Panc1 (cell line): ENCODE results near the gene BEX3. TPM values are rescaled to one million over a fixed set of nuclear protein-coding genes. Genes with fewer than 3 reads are reported as not detected.

Experiments used
- ATAC-seq: fragments of 200-7000 bp; cut with Tn5 transposase; 2 replicates; pipeline ENCODE4 v1.9.1; 2020; ENCODE audit warnings: mild to moderate bottlenecking, moderate library complexity
- BruUV-seq: library from RNA; stranded (reverse); fragments of 400-500 nt; replicated peaks from 2 replicates; lab custom pipeline; 2021; lab: Mats Ljungman, UMichigan
- CTCF ChIA-PET: fragments of 300-600 bp; sonication (Branson Sonifier 250); formaldehyde crosslinking; loops from one replicate; lab custom pipeline; 2022; ENCODE audit warnings: antibody characterized with exemption; lab: Charles Lee
- POLR2A ChIA-PET: fragments of 300-600 bp; sonication (Branson Sonifier 250); formaldehyde crosslinking; loops from one replicate; lab custom pipeline; 2022; ENCODE audit warnings: antibody characterized with exemption; lab: Charles Lee
- DNase-seq: peaks from one replicate; pipeline ENCODE4 v3.0.0-alpha.2; 2010; ENCODE audit warnings: low read depth, low spot score
- H3K27ac ChIP-seq: 2 replicates; pipeline ENCODE4 v1.5.1; 2011; ENCODE audit warnings: mild to moderate bottlenecking, low read length, inconsistent platforms
- H3K27me3 ChIP-seq: fragments of 200-500 bp; sonication (Bioruptor generic); 2 replicates; pipeline ENCODE4 v1.6.0; 2014; ENCODE audit warnings: low read length, inconsistent platforms; ENCODE audit not compliant: control insufficient read depth, insufficient read depth
- H3K36me3 ChIP-seq: fragments of 200-500 bp; sonication (Bioruptor generic); 2 replicates; pipeline ENCODE4 v1.5.1; 2014; ENCODE audit warnings: inconsistent platforms, mild to moderate bottlenecking, low read length, moderate library complexity; ENCODE audit not compliant: control insufficient read depth, insufficient read depth
- H3K4me1 ChIP-seq: 2 replicates; pipeline ENCODE4 v1.5.1; 2011; ENCODE audit warnings: inconsistent platforms, mild to moderate bottlenecking, low read length, moderate library complexity; ENCODE audit not compliant: control insufficient read depth, insufficient read depth
- H3K4me3 ChIP-seq, 2 experiments: 2 replicates each; pipeline ENCODE4 v1.5.1; 2011 to 2012; ENCODE audit warnings: low read depth in 2 of 2, low read length in 2 of 2, mild to moderate bottlenecking in 2 of 2, inconsistent platforms in 1 of 2, moderate library complexity in 1 of 2
- H3K9me3 ChIP-seq: fragments of 200-500 bp; sonication (Bioruptor generic); 2 replicates; pipeline ENCODE4 v1.5.1; 2014; ENCODE audit warnings: low read depth, mild to moderate bottlenecking, inconsistent platforms, low read length, moderate library complexity; ENCODE audit not compliant: control insufficient read depth, insufficient read depth
- CTCF ChIP-seq: fragments of 450-650 bp; IDR thresholded peaks from 2 replicates; pipeline ENCODE4 v1.5.1; 2017; ENCODE audit warnings: mild to moderate bottlenecking
- POLR2AphosphoS5 ChIP-seq: IDR thresholded peaks from 2 replicates; pipeline ENCODE4 v1.6.1; 2012; ENCODE audit warnings: mild to moderate bottlenecking, low read depth, low read length, moderate library complexity
- REST ChIP-seq, 2 experiments: IDR thresholded peaks; 2 replicates each; pipeline ENCODE4 v1.6.1; 2011 to 2012; ENCODE audit warnings: low read depth in 2 of 2, control low read depth in 1 of 2, low read length in 1 of 2, mild to moderate bottlenecking in 1 of 2, moderate library complexity in 1 of 2; ENCODE audit not compliant: insufficient read depth in 1 of 2
- SIN3A ChIP-seq: IDR thresholded peaks from 2 replicates; pipeline ENCODE4 v1.6.1; 2012; ENCODE audit warnings: low read depth, mild to moderate bottlenecking, low read length, moderate library complexity, borderline replicate concordance; ENCODE audit not compliant: insufficient read depth
- TCF7L2 ChIP-seq: IDR thresholded peaks from 2 replicates; pipeline ENCODE4 v1.6.1; 2011; ENCODE audit warnings: mild to moderate bottlenecking, low read depth, low read length, inconsistent platforms
- in situ Hi-C: cut with HindIII; loops from 2 replicates; pipeline ENCODE4 v1.10.0; 2016; ENCODE audit warnings: low sequenced_read_pairs, low pct_unique_long_range_greater_than_20kb
- intact Hi-C: fragments of 100-400 bp; cut with micrococcal nuclease; formaldehyde crosslinking; loops from one replicate; pipeline ENCODE4 v1.10.0; 2022; ENCODE audit not compliant: unreplicated experiment
- total RNA-seq: library from RNA; stranded (reverse); gene quantifications from one replicate; pipeline ENCODE4 v1.2.1, GENCODE V29; 2021; ENCODE audit not compliant: unreplicated experiment

Gene BEX3
- total RNA-seq, 1 experiment from 2014 or later: 59.3 TPM

- TF ChIP-seq CTCF (no peak), POLR2AphosphoS5 (no peak), TCF7L2 (no peak), SIN3A (no peak), REST (IDR thresholded peaks at IDR 0.05; ENCODE audit: insufficient read depth in 1 of 2, low read depth in 2 of 2, low read length in 1 of 2) (no peak)
- no peaks in the 10 kb centered on the region for H3K4me1 ChIP-seq
- BruUV-seq: no TSS peak
- ChIA-PET POLR2A (no interaction called here), CTCF (no interaction called here)
- intact Hi-C loops: no loop called here
- in situ Hi-C loops: no loop called here
- no peak overlapping the region for H3K27ac ChIP-seq
- no peak for ATAC-seq
- H3K9me3 ChIP-seq: no peaks in the 10 kb centered on the region
- H3K4me3 ChIP-seq: no peak overlapping the region
- H3K36me3 ChIP-seq: no peaks in the 10 kb centered on the region
- H3K27me3 ChIP-seq: no peaks in the 10 kb centered on the region
- no peak for DNase-seq
Measured at GRCh38 chrX:103418811-103419340, 42.5 kb downstream of the BEX3 start.

- in situ Hi-C loops: no loop called here
- ATAC-seq (no peak), DNase-seq (no peak)
- H3K27me3 ChIP-seq: no peaks in the 10 kb centered on the region
- H3K36me3 ChIP-seq: no peaks in the 10 kb centered on the region
- BruUV-seq: no TSS peak
- no peaks in the 10 kb centered on the region for H3K9me3 ChIP-seq
- H3K4me3 ChIP-seq: no peak overlapping the region
- intact Hi-C loops: no loop called here
- ChIA-PET CTCF (no interaction called here), POLR2A (no interaction called here)
- TF ChIP-seq CTCF (no peak), POLR2AphosphoS5 (no peak), REST (IDR thresholded peaks at IDR 0.05; ENCODE audit: insufficient read depth in 1 of 2, low read depth in 2 of 2, low read length in 1 of 2) (no peak), SIN3A (no peak), TCF7L2 (no peak)
- no peak overlapping the region for H3K27ac ChIP-seq
- H3K4me1 ChIP-seq: no peaks in the 10 kb centered on the region
Measured at GRCh38 chrX:103423955-103424638, 47.8 kb downstream of the BEX3 start.
